Thyroid gland (tissue), 4 donors: Measurements from ENCODE around the gene RHEBL1. TPM values are rescaled to one million over a fixed set of nuclear protein-coding genes. Genes with fewer than 3 reads are reported as not detected.

Source experiments
- DNase-seq, 2 donors: peaks; one replicate each; pipeline ENCODE4 v3.0.0-alpha.2; 2019
- H3K27ac ChIP-seq, 3 donors: fragments of 200-600 bp; sonication (generic); 1 replicate in 2 of 3; 2 replicates in 1 of 3; pipeline ENCODE4 v1.5.1; 2016 to 2019; ENCODE audit warnings: mild to moderate bottlenecking in 1 of 3, moderate library complexity in 1 of 3
- H3K27me3 ChIP-seq: fragments of 200-600 bp; sonication (generic); one replicate; pipeline ENCODE4 v1.5.1; 2019
- H3K36me3 ChIP-seq, 2 donors: fragments of 200-600 bp; sonication (generic); one replicate each; pipeline ENCODE4 v1.5.1; 2016 to 2019
- H3K4me1 ChIP-seq, 2 donors: fragments of 200-600 bp; sonication (generic); one replicate each; pipeline ENCODE4 v1.5.1; 2017 to 2019
- H3K4me3 ChIP-seq, 3 donors: fragments of 200-600 bp; sonication (generic); replicated peaks in 1 of 3; 1 replicate in 2 of 3; 2 replicates in 1 of 3; pipeline ENCODE4 v1.5.1; 2016; ENCODE audit warnings: mild to moderate bottlenecking in 1 of 3
- H3K9me3 ChIP-seq: fragments of 200-600 bp; sonication (generic); one replicate; pipeline ENCODE4 v1.5.1; 2017
- CTCF ChIP-seq, 6 experiments: fragments of 200-600 bp in 3 of 6; fragments of 450-650 bp in 3 of 6; sonication (generic) in 3 of 6; IDR thresholded peaks; one replicate each; pipeline ENCODE4 v1.5.1; 2016 to 2019; ENCODE audit warnings: antibody characterized with exemption in 6 of 6, mild to moderate bottlenecking in 2 of 6, inconsistent platforms in 1 of 6, moderate library complexity in 1 of 6
- POLR2A ChIP-seq, 2 donors: fragments of 450-650 bp; IDR thresholded peaks; one replicate each; pipeline ENCODE4 v1.6.1; 2017; ENCODE audit warnings: antibody characterized with exemption in 2 of 2, mild to moderate bottlenecking in 2 of 2, moderate library complexity in 1 of 2
- WGBS, 2 donors: methylation state at CpG; one replicate each; pipeline ENCODE4 v1.1.5; 2017; 5-methylcytosine and 5-hydroxymethylcytosine counted together
- intact Hi-C: fragments of 100-400 bp; cut with DNase I; formaldehyde crosslinking; loops from one replicate; pipeline ENCODE4 v1.15.1; 2023
- total RNA-seq, 4 donors: library from RNA; depleted of rRNA; stranded (reverse); fragments of >200 nt; gene quantifications; one replicate each; pipeline ENCODE4 v1.2.3, GENCODE V29; 2016

Gene RHEBL1
- total RNA-seq, 4 donors from 2014 or later, result 0.98 TPM; not detected in 3

- H3K4me1 ChIP-seq, result peaks cover 20 to 44% of the 10 kb centered on the region in 2 donors
Observed at GRCh38 chr12:49109641-49110463, 40.1 kb upstream of the RHEBL1 start.

GRCh38 chr12:49108958-49109404, 39.2 kb upstream of the RHEBL1 start:
- Histone ChIP-seq H3K9me3 (no peaks in the 10 kb centered on the region), H3K36me3 (peaks cover under 1 to 4% of the 10 kb centered on the region in 2 donors), H3K4me1 (peaks cover 20 to 49% of the 10 kb centered on the region in 2 donors), H3K4me3 (peak overlapping the region in 1 of 3 donors; percentile 92), H3K27ac (peak overlapping the region; percentile 92 to 98 (median 96)), H3K27me3 (no peaks in the 10 kb centered on the region)
- intact Hi-C loops, result no loop called here
- peak; percentile 52 to 61 for DNase-seq
- WGBS, 2 donors, result 35 to 36% methylated on average over 4 of the region's 4 CpGs
- TF ChIP-seq CTCF (IDR thresholded peaks at IDR 0.05) (no peak), POLR2A (IDR thresholded peaks at IDR 0.05) (peak in 1 of 2 donors; percentile 39)

More at GRCh38 chr12:49109641-49110463, 40.1 kb upstream of the RHEBL1 start:
- TF ChIP-seq POLR2A (IDR thresholded peaks at IDR 0.05) (no peak), CTCF (IDR thresholded peaks at IDR 0.05) (no peak)
- intact Hi-C loops, result loop anchor here (5.0 kb wide), 1 partner anchor 43 kb away; the partner anchor contains the start of gene RHEBL1
- peak overlapping the region; percentile 92 to 98 (median 96) for H3K27ac ChIP-seq
- H3K36me3 ChIP-seq, result no peaks in the 10 kb centered on the region
- no peaks in the 10 kb centered on the region for H3K9me3 ChIP-seq
- H3K4me3 ChIP-seq, result peak overlapping the region; percentile 44 to 92 (median 87)
- peak in 1 of 2 donors; percentile 23 for DNase-seq
- H3K27me3 ChIP-seq, result no peaks in the 10 kb centered on the region
- WGBS, 2 donors, result 5 to 8% methylated on average over 16 to 20 of the region's 33 CpGs

- peak overlapping the region in 1 of 3 donors; percentile 22 for H3K27ac ChIP-seq
- no peaks in the 10 kb centered on the region for H3K27me3 ChIP-seq
- WGBS, 2 donors, result 82 to 88% methylated on average over 9 of the region's 9 CpGs
- no peak for TF ChIP-seq CTCF (IDR thresholded peaks at IDR 0.05)
- TF ChIP-seq POLR2A (IDR thresholded peaks at IDR 0.05), result no peak
- H3K36me3 ChIP-seq, result peaks cover 26 to 32% of the 10 kb centered on the region in 2 donors
- peaks cover 17 to 49% of the 10 kb centered on the region in 2 donors for H3K4me1 ChIP-seq
- intact Hi-C loops, result no loop called here
- DNase-seq, result no peak
- H3K9me3 ChIP-seq, result no peaks in the 10 kb centered on the region
- no peak overlapping the region for H3K4me3 ChIP-seq
Observed at GRCh38 chr12:49105504-49106084, 35.8 kb upstream of the RHEBL1 start.

GRCh38 chr12:49104822-49105221, 35.0 kb upstream of the RHEBL1 start:
- Histone ChIP-seq H3K9me3 (no peaks in the 10 kb centered on the region), H3K27me3 (no peaks in the 10 kb centered on the region), H3K36me3 (peaks cover 34 to 40% of the 10 kb centered on the region in 2 donors), H3K4me3 (no peak overlapping the region), H3K27ac (no peak overlapping the region), H3K4me1 (peaks cover 16 to 49% of the 10 kb centered on the region in 2 donors)
- intact Hi-C loops, result no loop called here
- TF ChIP-seq CTCF (IDR thresholded peaks at IDR 0.05) (no peak), POLR2A (IDR thresholded peaks at IDR 0.05) (no peak)
- WGBS, 2 donors, result 90 to 95% methylated on average over 2 to 3 of the region's 3 CpGs
- no peak for DNase-seq
